Smooth muscle cell (in vitro differentiated cells): Measurements from ENCODE around the gene TPPP. TPM values are rescaled to one million over a fixed set of nuclear protein-coding genes. Genes with fewer than 3 reads are reported as not detected.

Experiments used
- DNase-seq: peaks from one replicate; lab custom pipeline; 2025; ENCODE audit not compliant: unreplicated experiment; lab: John Stamatoyannopoulos, UW
- H2AFZ ChIP-seq: fragments of 200-600 bp; sonication (generic); 2 replicates; pipeline ENCODE4 v1.6.0; 2016; ENCODE audit warnings: antibody characterized with exemption, low read depth, mild to moderate bottlenecking
- H3F3A ChIP-seq: fragments of 200-600 bp; sonication (generic); 2 replicates; pipeline ENCODE4 v1.6.0; 2017; ENCODE audit warnings: antibody characterized with exemption, low read depth
- H3K27ac ChIP-seq: fragments of 200-600 bp; sonication (generic); 2 replicates; pipeline ENCODE4 v1.5.1; 2016; ENCODE audit warnings: low read depth, mild to moderate bottlenecking
- H3K27me3 ChIP-seq: fragments of 200-600 bp; sonication (generic); 2 replicates; pipeline ENCODE4 v1.6.1; 2016; ENCODE audit warnings: low read depth, mild to moderate bottlenecking
- H3K36me3 ChIP-seq: fragments of 200-600 bp; sonication (generic); 2 replicates; pipeline ENCODE4 v1.5.1; 2016; ENCODE audit warnings: low read depth
- H3K4me1 ChIP-seq: fragments of 200-600 bp; sonication (generic); 2 replicates; pipeline ENCODE4 v1.5.1; 2016; ENCODE audit warnings: low read depth
- H3K4me2 ChIP-seq: fragments of 200-600 bp; sonication (generic); 2 replicates; pipeline ENCODE4 v1.6.0; 2016; ENCODE audit warnings: mild to moderate bottlenecking
- H3K4me3 ChIP-seq: fragments of 200-600 bp; sonication (generic); 2 replicates; pipeline ENCODE4 v1.5.1; 2016; ENCODE audit warnings: mild to moderate bottlenecking
- H3K79me2 ChIP-seq: fragments of 200-600 bp; sonication (generic); 2 replicates; pipeline ENCODE4 v1.6.0; 2016; ENCODE audit warnings: low read depth, mild to moderate bottlenecking
- H3K9ac ChIP-seq: fragments of 200-600 bp; sonication (generic); 2 replicates; pipeline ENCODE4 v1.6.0; 2016; ENCODE audit warnings: low read depth
- H3K9me3 ChIP-seq: fragments of 200-600 bp; sonication (generic); replicated peaks from 2 replicates; pipeline ENCODE4 v1.5.1; 2016; ENCODE audit warnings: low read depth
- H4K20me1 ChIP-seq: fragments of 200-600 bp; sonication (generic); 2 replicates; pipeline ENCODE4 v1.6.0; 2016; ENCODE audit warnings: low read depth
- CTCF ChIP-seq: fragments of 200-600 bp; sonication (generic); IDR thresholded peaks from 2 replicates; pipeline ENCODE4 v1.5.1; 2017; ENCODE audit warnings: borderline replicate concordance, mild to moderate bottlenecking, antibody characterized with exemption; ENCODE audit not compliant: insufficient read depth, poor library complexity, severe bottlenecking
- WGBS: methylation state at CpG from one replicate; pipeline ENCODE4 v1.1.7; 2016; ENCODE audit warnings: low lambda C conversion rate; 5-methylcytosine and 5-hydroxymethylcytosine counted together
- polyA plus RNA-seq: library from polyadenylated mRNA; unstranded; fragments of >200 nt; fragmentation: Nextera tagmentation; extraction: Ambion mirVana; gene quantifications from 2 replicates; pipeline ENCODE4 v1.2.1, GENCODE V29; 2016
- total RNA-seq: library from RNA; depleted of rRNA; stranded (reverse); fragments of >200 nt; gene quantifications from 2 replicates; pipeline ENCODE4 v1.2.3, GENCODE V29; 2014

The TPPP gene
- total and polyA plus RNA-seq, 2 experiments from 2014 or later: not detected

- no peak for TF ChIP-seq CTCF
- no peaks in the 10 kb centered on the region for H3K36me3 ChIP-seq
- H3K4me2 ChIP-seq: no peak overlapping the region
- H4K20me1 ChIP-seq: no peaks in the 10 kb centered on the region
- no peak overlapping the region for H3K27ac ChIP-seq
- H2AFZ ChIP-seq: no peak overlapping the region
- H3K9ac ChIP-seq: no peak overlapping the region
- 97% methylated on average over 9 of the region's 9 CpGs for WGBS
- H3K4me3 ChIP-seq: no peak overlapping the region
- no peaks in the 10 kb centered on the region for H3K79me2 ChIP-seq
- no peaks in the 10 kb centered on the region for H3F3A ChIP-seq
- no peaks in the 10 kb centered on the region for H3K4me1 ChIP-seq
- no peaks in the 10 kb centered on the region for H3K9me3 ChIP-seq
- no peaks in the 10 kb centered on the region for H3K27me3 ChIP-seq
- no peak for DNase-seq
Observed at GRCh38 chr5:622359-622758, 70.8 kb downstream of the TPPP start.

- no peaks in the 10 kb centered on the region for H3K4me1 ChIP-seq
- no peaks in the 10 kb centered on the region for H3K36me3 ChIP-seq
- H3K27me3 ChIP-seq: no peaks in the 10 kb centered on the region
- no peak overlapping the region for H2AFZ ChIP-seq
- TF ChIP-seq CTCF: no peak
- no peaks in the 10 kb centered on the region for H3F3A ChIP-seq
- no peak overlapping the region for H3K4me2 ChIP-seq
- no peaks in the 10 kb centered on the region for H3K79me2 ChIP-seq
- H3K27ac ChIP-seq: no peak overlapping the region
- no peak overlapping the region for H3K9ac ChIP-seq
- H3K4me3 ChIP-seq: no peak overlapping the region
- H4K20me1 ChIP-seq: no peaks in the 10 kb centered on the region
- no peaks in the 10 kb centered on the region for H3K9me3 ChIP-seq
- 97% methylated on average over 16 of the region's 16 CpGs for WGBS
- DNase-seq: no peak
Observed at GRCh38 chr5:621341-621761, 71.8 kb downstream of the TPPP start.

- no peak for DNase-seq
Observed at GRCh38 chr5:620586-621180, 72.5 kb downstream of the TPPP start.

More at GRCh38 chr5:620586-621180, 72.5 kb downstream of the TPPP start:
- Histone ChIP-seq H4K20me1 (no peaks in the 10 kb centered on the region), H3K4me1 (no peaks in the 10 kb centered on the region), H3K4me2 (no peak overlapping the region), H3K27me3 (no peaks in the 10 kb centered on the region), H2AFZ (no peak overlapping the region), H3F3A (no peaks in the 10 kb centered on the region), H3K36me3 (no peaks in the 10 kb centered on the region), H3K27ac (no peak overlapping the region), H3K79me2 (peaks cover 5% of the 10 kb centered on the region), H3K4me3 (no peak overlapping the region), H3K9ac (no peak overlapping the region), H3K9me3 (no peaks in the 10 kb centered on the region)
- no peak for TF ChIP-seq CTCF
- WGBS: 91% methylated on average over 8 of the region's 8 CpGs
